Neural cell (in vitro differentiated cells): ENCODE results near the gene COG2. TPM values are rescaled to one million over a fixed set of nuclear protein-coding genes. Genes with fewer than 3 reads are reported as not detected.

ENCODE experiments used
- H2AFZ ChIP-seq: fragments of 200-600, 300-800 bp; sonication (generic), shearing (Covaris generic); 2 replicates; pipeline ENCODE4 v1.6.0; 2014; ENCODE audit warnings: low read depth, mild to moderate bottlenecking, antibody characterized with exemption, low read length, moderate library complexity
- H3F3A ChIP-seq: fragments of 200-600 bp; shearing (Covaris generic); 2 replicates; pipeline ENCODE4 v1.6.1; 2016; ENCODE audit warnings: mild to moderate bottlenecking, moderate library complexity, mixed read lengths, antibody characterized with exemption, low read length; ENCODE audit not compliant: insufficient read depth, poor library complexity, severe bottlenecking
- H3K27ac ChIP-seq: fragments of 200-600, 300-800 bp; sonication (generic), shearing (Covaris generic); 2 replicates; pipeline ENCODE4 v1.5.1; 2014; ENCODE audit warnings: mild to moderate bottlenecking, low read length, moderate library complexity
- H3K27me3 ChIP-seq: fragments of 300-800, 200-600 bp; sonication (generic), shearing (Covaris generic); 2 replicates; pipeline ENCODE4 v1.6.0; 2014; ENCODE audit warnings: mild to moderate bottlenecking, low read depth, low read length, moderate library complexity; ENCODE audit not compliant: insufficient read depth
- H3K36me3 ChIP-seq: fragments of 300-800, 200-600 bp; sonication (generic), shearing (Covaris generic); 2 replicates; pipeline ENCODE4 v1.5.1; 2014; ENCODE audit warnings: mild to moderate bottlenecking, antibody characterized with exemption, low read length, moderate library complexity; ENCODE audit not compliant: insufficient read depth
- H3K4me2 ChIP-seq: fragments of 300-800, 200-600 bp; sonication (generic), shearing (Covaris generic); 2 replicates; pipeline ENCODE4 v1.6.0; 2014; ENCODE audit warnings: mild to moderate bottlenecking, low read length
- H3K4me3 ChIP-seq: fragments of 300-800, 200-600 bp; sonication (generic), shearing (Covaris generic); 2 replicates; pipeline ENCODE4 v1.5.1; 2014; ENCODE audit warnings: mild to moderate bottlenecking, low read length, moderate library complexity
- H3K79me2 ChIP-seq: fragments of 200-600 bp; shearing (Covaris generic); replicated peaks from 2 replicates; pipeline ENCODE4 v1.6.0; 2014; ENCODE audit warnings: mild to moderate bottlenecking, low read length, moderate library complexity; ENCODE audit not compliant: insufficient read depth
- H3K9ac ChIP-seq: fragments of 300-800, 200-600 bp; sonication (generic), shearing (Covaris generic); 2 replicates; pipeline ENCODE4 v1.6.1; 2016; ENCODE audit warnings: mild to moderate bottlenecking, low read length, mixed read lengths
- H3K9me2 ChIP-seq: fragments of 200-600 bp; shearing (Covaris generic); 2 replicates; pipeline ENCODE4 v1.6.1; 2016; ENCODE audit warnings: mild to moderate bottlenecking, low read length, mixed read lengths; ENCODE audit not compliant: insufficient read depth
- H3K9me3 ChIP-seq: fragments of 200-600, 300-800 bp; sonication (generic), shearing (Covaris generic); 2 replicates; pipeline ENCODE4 v1.6.1; 2016; ENCODE audit warnings: mild to moderate bottlenecking, mixed run types, low read length, moderate library complexity, mixed read lengths
- H4K20me1 ChIP-seq: fragments of 200-600 bp; shearing (Covaris generic); 2 replicates; pipeline ENCODE4 v1.6.1; 2016; ENCODE audit warnings: mild to moderate bottlenecking, mixed run types; ENCODE audit not compliant: insufficient read depth
- EP300 ChIP-seq: fragments of 450-650 bp; conservative IDR thresholded peaks from 2 replicates; pipeline ENCODE4 v1.6.1; 2014; ENCODE audit warnings: antibody characterized with exemption, mild to moderate bottlenecking, moderate library complexity; ENCODE audit not compliant: poor library complexity, severe bottlenecking
- EZH2 ChIP-seq: fragments of 200-600, 300-800 bp; shearing (Covaris generic), sonication (generic); IDR thresholded peaks from 2 replicates; pipeline ENCODE4 v1.6.1; 2014; ENCODE audit warnings: antibody characterized with exemption, low read length, borderline replicate concordance, mild to moderate bottlenecking; ENCODE audit not compliant: insufficient read depth, poor library complexity, severe bottlenecking
- MXI1 ChIP-seq: fragments of 450-650 bp; conservative IDR thresholded peaks from 2 replicates; pipeline ENCODE4 v1.6.1; 2014; ENCODE audit warnings: antibody characterized with exemption, mild to moderate bottlenecking; ENCODE audit not compliant: poor library complexity, severe bottlenecking
- POLR2AphosphoS5 ChIP-seq: IDR thresholded peaks from 2 replicates; pipeline ENCODE4 v1.6.1; 2012
- RAD21 ChIP-seq: fragments of 450-650 bp; conservative IDR thresholded peaks from 2 replicates; pipeline ENCODE4 v1.6.1; 2014; ENCODE audit warnings: antibody characterized with exemption, mild to moderate bottlenecking, moderate library complexity
- SMC3 ChIP-seq: fragments of 450-650 bp; conservative IDR thresholded peaks from 2 replicates; pipeline ENCODE4 v1.6.1; 2014; ENCODE audit warnings: antibody characterized with exemption, mild to moderate bottlenecking, moderate library complexity; ENCODE audit not compliant: poor library complexity
- TAF1 ChIP-seq: IDR thresholded peaks from 2 replicates; pipeline ENCODE4 v1.6.1; 2012; ENCODE audit warnings: low read depth
- polyA plus RNA-seq: library from polyadenylated mRNA; depleted of rRNA; stranded (reverse); fragments of >200 nt; gene quantifications from 2 replicates; pipeline ENCODE4 v1.2.3, GENCODE V29; 2014
- TF ChIP-seq, protein P1 (sequence below): fragments of 450-650 bp; IDR thresholded peaks from 2 replicates; pipeline ENCODE4 v1.5.1; 2014; ENCODE audit warnings: antibody characterized with exemption, mild to moderate bottlenecking, moderate library complexity; ENCODE audit not compliant: poor library complexity, severe bottlenecking
- TF ChIP-seq, protein P2 (sequence below): IDR thresholded peaks from 2 replicates; pipeline ENCODE4 v1.6.1; 2012; ENCODE audit warnings: borderline replicate concordance

Gene COG2
- polyA plus RNA-seq, 1 donor from 2014 or later = 14.5 TPM

DNA sequence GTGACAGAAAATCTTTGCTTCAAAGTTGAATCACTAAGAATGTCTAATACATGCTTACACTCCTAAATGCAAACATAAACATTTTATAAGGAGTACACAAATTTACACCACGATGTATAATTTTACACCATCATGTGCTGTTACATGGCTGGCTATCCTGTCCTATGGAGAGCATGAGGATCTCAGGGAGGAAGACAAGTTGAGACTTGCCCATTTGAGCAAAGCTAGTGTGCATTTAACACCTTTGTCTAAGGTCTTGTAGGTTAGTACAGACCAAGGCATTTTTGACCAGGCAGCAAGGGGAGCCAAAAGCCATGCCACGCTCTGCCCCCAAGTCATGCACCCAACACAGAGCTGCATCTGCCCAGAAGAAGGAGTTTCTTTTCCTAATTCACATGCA is 14.5 kb upstream of the COG2 start:
- Histone ChIP-seq H3K27me3 (no peaks in the 10 kb centered on the region), H4K20me1 (no peaks in the 10 kb centered on the region), H3K9me2 (no peaks in the 10 kb centered on the region), H3K4me3 (no peak overlapping the region), H3K79me2 (no peaks in the 10 kb centered on the region), H3K9me3 (no peaks in the 10 kb centered on the region), H3K27ac (no peak overlapping the region), H2AFZ (no peak overlapping the region), H3K9ac (no peak overlapping the region), H3K36me3 (no peaks in the 10 kb centered on the region), H3K4me2 (no peak overlapping the region), H3F3A (no peaks in the 10 kb centered on the region)
- no peak for TF ChIP-seq TAF1
- TF ChIP-seq EZH2 = no peak
- no peak for TF ChIP-seq POLR2AphosphoS5
- TF ChIP-seq, protein P1, sequence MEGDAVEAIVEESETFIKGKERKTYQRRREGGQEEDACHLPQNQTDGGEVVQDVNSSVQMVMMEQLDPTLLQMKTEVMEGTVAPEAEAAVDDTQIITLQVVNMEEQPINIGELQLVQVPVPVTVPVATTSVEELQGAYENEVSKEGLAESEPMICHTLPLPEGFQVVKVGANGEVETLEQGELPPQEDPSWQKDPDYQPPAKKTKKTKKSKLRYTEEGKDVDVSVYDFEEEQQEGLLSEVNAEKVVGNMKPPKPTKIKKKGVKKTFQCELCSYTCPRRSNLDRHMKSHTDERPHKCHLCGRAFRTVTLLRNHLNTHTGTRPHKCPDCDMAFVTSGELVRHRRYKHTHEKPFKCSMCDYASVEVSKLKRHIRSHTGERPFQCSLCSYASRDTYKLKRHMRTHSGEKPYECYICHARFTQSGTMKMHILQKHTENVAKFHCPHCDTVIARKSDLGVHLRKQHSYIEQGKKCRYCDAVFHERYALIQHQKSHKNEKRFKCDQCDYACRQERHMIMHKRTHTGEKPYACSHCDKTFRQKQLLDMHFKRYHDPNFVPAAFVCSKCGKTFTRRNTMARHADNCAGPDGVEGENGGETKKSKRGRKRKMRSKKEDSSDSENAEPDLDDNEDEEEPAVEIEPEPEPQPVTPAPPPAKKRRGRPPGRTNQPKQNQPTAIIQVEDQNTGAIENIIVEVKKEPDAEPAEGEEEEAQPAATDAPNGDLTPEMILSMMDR = no peak
- TF ChIP-seq RAD21 = no peak

DNA sequence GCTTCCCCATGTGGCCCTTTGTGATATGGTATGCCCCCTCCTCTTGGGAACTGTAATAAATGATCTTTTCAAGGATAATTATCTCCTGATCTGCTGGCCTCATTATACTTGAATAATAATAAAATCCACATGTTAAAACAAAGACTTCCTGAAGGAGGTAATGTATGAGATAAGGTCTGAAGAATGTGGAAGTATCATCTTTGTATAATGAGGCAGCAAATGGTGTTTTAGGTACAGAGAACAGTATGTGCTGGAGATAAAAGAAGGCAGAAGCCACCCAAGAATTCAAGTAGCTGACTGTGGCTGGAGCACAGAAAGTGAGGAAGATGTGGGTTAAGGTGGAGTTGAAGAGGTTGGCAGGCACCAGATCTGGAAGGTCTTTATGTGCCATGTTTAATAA is 12.8 kb upstream of the COG2 start:
- Histone ChIP-seq H3K9me3 (no peaks in the 10 kb centered on the region), H2AFZ (no peak overlapping the region), H4K20me1 (no peaks in the 10 kb centered on the region), H3K4me3 (no peak overlapping the region), H3K36me3 (no peaks in the 10 kb centered on the region), H3K27me3 (no peaks in the 10 kb centered on the region), H3K27ac (no peak overlapping the region), H3F3A (no peaks in the 10 kb centered on the region), H3K9me2 (no peaks in the 10 kb centered on the region), H3K79me2 (no peaks in the 10 kb centered on the region), H3K9ac (no peak overlapping the region), H3K4me2 (no peak overlapping the region)
- TF ChIP-seq POLR2AphosphoS5 = no peak
- no peak for TF ChIP-seq EP300
- TF ChIP-seq SMC3 = no peak
- no peak for TF ChIP-seq EZH2
- TF ChIP-seq TAF1 = no peak
- TF ChIP-seq, protein P2, sequence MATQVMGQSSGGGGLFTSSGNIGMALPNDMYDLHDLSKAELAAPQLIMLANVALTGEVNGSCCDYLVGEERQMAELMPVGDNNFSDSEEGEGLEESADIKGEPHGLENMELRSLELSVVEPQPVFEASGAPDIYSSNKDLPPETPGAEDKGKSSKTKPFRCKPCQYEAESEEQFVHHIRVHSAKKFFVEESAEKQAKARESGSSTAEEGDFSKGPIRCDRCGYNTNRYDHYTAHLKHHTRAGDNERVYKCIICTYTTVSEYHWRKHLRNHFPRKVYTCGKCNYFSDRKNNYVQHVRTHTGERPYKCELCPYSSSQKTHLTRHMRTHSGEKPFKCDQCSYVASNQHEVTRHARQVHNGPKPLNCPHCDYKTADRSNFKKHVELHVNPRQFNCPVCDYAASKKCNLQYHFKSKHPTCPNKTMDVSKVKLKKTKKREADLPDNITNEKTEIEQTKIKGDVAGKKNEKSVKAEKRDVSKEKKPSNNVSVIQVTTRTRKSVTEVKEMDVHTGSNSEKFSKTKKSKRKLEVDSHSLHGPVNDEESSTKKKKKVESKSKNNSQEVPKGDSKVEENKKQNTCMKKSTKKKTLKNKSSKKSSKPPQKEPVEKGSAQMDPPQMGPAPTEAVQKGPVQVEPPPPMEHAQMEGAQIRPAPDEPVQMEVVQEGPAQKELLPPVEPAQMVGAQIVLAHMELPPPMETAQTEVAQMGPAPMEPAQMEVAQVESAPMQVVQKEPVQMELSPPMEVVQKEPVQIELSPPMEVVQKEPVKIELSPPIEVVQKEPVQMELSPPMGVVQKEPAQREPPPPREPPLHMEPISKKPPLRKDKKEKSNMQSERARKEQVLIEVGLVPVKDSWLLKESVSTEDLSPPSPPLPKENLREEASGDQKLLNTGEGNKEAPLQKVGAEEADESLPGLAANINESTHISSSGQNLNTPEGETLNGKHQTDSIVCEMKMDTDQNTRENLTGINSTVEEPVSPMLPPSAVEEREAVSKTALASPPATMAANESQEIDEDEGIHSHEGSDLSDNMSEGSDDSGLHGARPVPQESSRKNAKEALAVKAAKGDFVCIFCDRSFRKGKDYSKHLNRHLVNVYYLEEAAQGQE = no peak
- TF ChIP-seq MXI1 = no peak
- no peak for TF ChIP-seq RAD21
- TF ChIP-seq, protein P1 = no peak
